ENCODE results near the gene ARMCX4. TPM values are rescaled to one million over a fixed set of nuclear protein-coding genes. Genes with fewer than 3 reads are reported as not detected.

ARMCX4 gene
- total RNA-seq, 2 donors from 2014 or later, result 4.1 to 6.3 TPM

- Histone ChIP-seq H3K27me3 (no peaks in the 10 kb centered on the region), H3K27ac (no peak overlapping the region), H3K4me1 (no peaks in the 10 kb centered on the region), H3K36me3 (no peaks in the 10 kb centered on the region), H3K9me3 (no peaks in the 10 kb centered on the region), H3K4me3 (no peak overlapping the region), H3K9ac (ENCODE audit: low read depth in 2 of 2, low read length in 2 of 2) (no peak overlapping the region)
- no peak for DNase-seq
- intact Hi-C loops (cut with DNase I), result no loop called here
- no peak for TF ChIP-seq CTCF (IDR thresholded peaks at IDR 0.05)
Measured at GRCh38 chrX:101507986-101508385, 22.7 kb downstream of the ARMCX4 start.

GRCh38 chrX:101530944-101531343 lies 45.7 kb downstream of the ARMCX4 start:
- intact Hi-C loops (cut with DNase I), result no loop called here
- TF ChIP-seq CTCF (IDR thresholded peaks at IDR 0.05), result no peak
- Histone ChIP-seq H3K27ac (no peak overlapping the region), H3K9me3 (no peaks in the 10 kb centered on the region), H3K4me3 (no peak overlapping the region), H3K36me3 (no peaks in the 10 kb centered on the region), H3K27me3 (no peaks in the 10 kb centered on the region), H3K9ac (ENCODE audit: low read depth in 2 of 2, low read length in 2 of 2) (no peak overlapping the region), H3K4me1 (no peaks in the 10 kb centered on the region)
- DNase-seq, result no peak

Other genes starting within 250 kb of the ARMCX4 start
- gene TAF7L, start 194.1 kb upstream of the ARMCX4 start, total RNA-seq, result not detected
- 10 to 100 TPM in 1 of 2 donors, 1 to 10 TPM in 1; 9.4 to 22.9 TPM for gene TIMM8A, start 136.7 kb upstream of the ARMCX4 start, total RNA-seq
- 1 to 10 TPM; 1.9 to 3.0 TPM for gene BTK, start 99.3 kb upstream of the ARMCX4 start, total RNA-seq
- 100 to 1,000 TPM; 132 to 184 TPM for gene RPL36A, start 94.4 kb upstream of the ARMCX4 start, total RNA-seq
- 10 to 100 TPM; 29.9 to 33.9 TPM for gene GLA, start 77.5 kb upstream of the ARMCX4 start, total RNA-seq
- 10 to 100 TPM; 61.7 to 72.1 TPM for gene HNRNPH2, start 77.2 kb upstream of the ARMCX4 start, total RNA-seq
- 1 to 10 TPM; 6.8 to 8.7 TPM for gene ARMCX1, start 65.1 kb downstream of the ARMCX4 start, total RNA-seq
- 10 to 100 TPM; 15.8 to 29.8 TPM for gene ARMCX6, start 132.5 kb downstream of the ARMCX4 start, total RNA-seq
- 10 to 100 TPM; 29.4 to 42.5 TPM for gene ARMCX3, start 137.7 kb downstream of the ARMCX4 start, total RNA-seq
- 10 to 100 TPM in 1 of 2 donors, 1 to 10 TPM in 1; 6.7 to 11.5 TPM for gene ARMCX2, start 174.4 kb downstream of the ARMCX4 start, total RNA-seq